ENCODE data around the gene RP9. TPM values are rescaled to one million over a fixed set of nuclear protein-coding genes. Genes with fewer than 3 reads are reported as not detected.

The RP9 gene
- total and polyA plus RNA-seq, 9 of the 15 experiments (the other 6 are each of a cell fraction or from before 2014, with no cell fraction given): 10.7 to 44.8 (median 33.4) TPM

DNA sequence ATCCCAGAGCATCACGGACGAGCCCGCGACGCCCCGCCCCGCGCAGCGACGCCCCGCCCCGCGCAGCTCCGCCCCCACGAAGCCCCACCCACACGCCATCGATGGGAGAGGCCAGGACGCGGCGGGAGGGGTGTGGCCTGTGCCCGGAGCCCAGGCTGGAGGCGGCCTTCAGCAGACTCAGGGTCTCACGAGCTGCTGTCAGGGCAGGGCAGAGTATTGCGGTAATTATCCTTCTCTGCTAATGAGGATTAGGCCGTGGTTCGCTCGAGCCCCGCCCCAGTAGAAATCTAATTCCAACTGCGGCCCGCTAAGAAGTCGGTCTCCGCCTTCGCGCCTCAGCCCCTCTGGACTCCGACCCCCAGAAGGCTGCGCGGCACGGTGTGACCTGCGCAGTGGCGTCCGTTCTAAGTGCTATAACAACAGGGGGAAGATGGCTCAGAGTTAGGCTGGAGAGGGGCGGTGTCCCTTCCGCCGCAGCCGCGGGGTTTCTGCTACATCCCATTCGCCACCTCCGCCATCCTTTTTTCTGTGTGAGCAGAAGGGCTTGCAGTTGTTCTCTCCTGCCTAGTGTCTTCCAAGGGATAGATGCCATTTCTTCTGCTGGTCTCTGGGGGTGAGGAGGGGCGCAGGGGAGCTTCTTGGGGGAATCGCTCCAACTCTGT lies 46.3 kb downstream of the RP9 start (continued):
- TF ChIP-seq, protein P1, sequence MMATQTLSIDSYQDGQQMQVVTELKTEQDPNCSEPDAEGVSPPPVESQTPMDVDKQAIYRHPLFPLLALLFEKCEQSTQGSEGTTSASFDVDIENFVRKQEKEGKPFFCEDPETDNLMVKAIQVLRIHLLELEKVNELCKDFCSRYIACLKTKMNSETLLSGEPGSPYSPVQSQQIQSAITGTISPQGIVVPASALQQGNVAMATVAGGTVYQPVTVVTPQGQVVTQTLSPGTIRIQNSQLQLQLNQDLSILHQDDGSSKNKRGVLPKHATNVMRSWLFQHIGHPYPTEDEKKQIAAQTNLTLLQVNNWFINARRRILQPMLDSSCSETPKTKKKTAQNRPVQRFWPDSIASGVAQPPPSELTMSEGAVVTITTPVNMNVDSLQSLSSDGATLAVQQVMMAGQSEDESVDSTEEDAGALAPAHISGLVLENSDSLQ (IDR thresholded peaks at IDR 0.05): no peak
- no peak for TF ChIP-seq ZSCAN29 (IDR thresholded peaks at IDR 0.05)
- TF ChIP-seq CSDE1 (IDR thresholded peaks at IDR 0.05): peak in 1 of 2 experiments; percentile 68; a peak in 1 of 4 replicates
- peak; percentile 68 for TF ChIP-seq NFRKB (IDR thresholded peaks at IDR 0.05; ENCODE audit: low read depth)
- 0 out of 2 replicates have a peak, but pooled peaks have one; percentile 13 for TF ChIP-seq ZBTB17 (CRISPR knock-in tag; IDR thresholded peaks at IDR 0.05)
- peak; percentile 68; the same call in 1 of the 2 replicates for TF ChIP-seq ARID4B (CRISPR knock-in tag; IDR thresholded peaks at IDR 0.05)
- TF ChIP-seq DNMT1 (IDR thresholded peaks at IDR 0.05): no peak
- no peak for TF ChIP-seq MYBL2 (IDR thresholded peaks at IDR 0.05; ENCODE audit: low read depth)
- no peak for TF ChIP-seq MYBL2 (CRISPR knock-in tag; IDR thresholded peaks at IDR 0.05; ENCODE audit: borderline replicate concordance)
- peak; percentile 36 for TF ChIP-seq HNRNPLL (IDR thresholded peaks at IDR 0.05; ENCODE audit: low read depth, low read length, poor library complexity, severe bottlenecking)
- TF ChIP-seq ZNF133 (CRISPR knock-in tag; IDR thresholded peaks at IDR 0.05): no peak
- TF ChIP-seq ZC3H8 (IDR thresholded peaks at IDR 0.05): no peak
- no peak for TF ChIP-seq NR4A1 (CRISPR knock-in tag; IDR thresholded peaks at IDR 0.05)
- TF ChIP-seq NR4A1 (tag; IDR thresholded peaks at IDR 0.05): no peak
- TF ChIP-seq, protein P2, sequence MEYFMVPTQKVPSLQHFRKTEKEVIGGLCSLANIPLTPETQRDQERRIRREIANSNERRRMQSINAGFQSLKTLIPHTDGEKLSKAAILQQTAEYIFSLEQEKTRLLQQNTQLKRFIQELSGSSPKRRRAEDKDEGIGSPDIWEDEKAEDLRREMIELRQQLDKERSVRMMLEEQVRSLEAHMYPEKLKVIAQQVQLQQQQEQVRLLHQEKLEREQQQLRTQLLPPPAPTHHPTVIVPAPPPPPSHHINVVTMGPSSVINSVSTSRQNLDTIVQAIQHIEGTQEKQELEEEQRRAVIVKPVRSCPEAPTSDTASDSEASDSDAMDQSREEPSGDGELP (CRISPR knock-in tag; IDR thresholded peaks at IDR 0.05; ENCODE audit: borderline replicate concordance): peak; percentile 71
- no peak for TF ChIP-seq HNRNPH1 (optimal IDR thresholded peaks at IDR 0.05; ENCODE audit: low read depth, low read length)
- TF ChIP-seq, protein P3, sequence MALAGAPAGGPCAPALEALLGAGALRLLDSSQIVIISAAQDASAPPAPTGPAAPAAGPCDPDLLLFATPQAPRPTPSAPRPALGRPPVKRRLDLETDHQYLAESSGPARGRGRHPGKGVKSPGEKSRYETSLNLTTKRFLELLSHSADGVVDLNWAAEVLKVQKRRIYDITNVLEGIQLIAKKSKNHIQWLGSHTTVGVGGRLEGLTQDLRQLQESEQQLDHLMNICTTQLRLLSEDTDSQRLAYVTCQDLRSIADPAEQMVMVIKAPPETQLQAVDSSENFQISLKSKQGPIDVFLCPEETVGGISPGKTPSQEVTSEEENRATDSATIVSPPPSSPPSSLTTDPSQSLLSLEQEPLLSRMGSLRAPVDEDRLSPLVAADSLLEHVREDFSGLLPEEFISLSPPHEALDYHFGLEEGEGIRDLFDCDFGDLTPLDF (CRISPR knock-in tag; IDR thresholded peaks at IDR 0.05): peak; percentile 5; the same call in 1 of the 2 replicates
- TF ChIP-seq CREB1 (IDR thresholded peaks at IDR 0.05): no peak; the same call in 1 of the 2 replicates
- peak; percentile 65; the same call in 1 of the 2 replicates for TF ChIP-seq CREB1 (CRISPR knock-in tag; IDR thresholded peaks at IDR 0.05)
